ENCODE measurements around the gene SCN10A. TPM values are rescaled to one million over a fixed set of nuclear protein-coding genes. Genes with fewer than 3 reads are reported as not detected.

The SCN10A gene
- total and polyA plus RNA-seq, 9 of the 15 experiments (the other 6 are each of a cell fraction or from before 2014, with no cell fraction given): not detected

DNA sequence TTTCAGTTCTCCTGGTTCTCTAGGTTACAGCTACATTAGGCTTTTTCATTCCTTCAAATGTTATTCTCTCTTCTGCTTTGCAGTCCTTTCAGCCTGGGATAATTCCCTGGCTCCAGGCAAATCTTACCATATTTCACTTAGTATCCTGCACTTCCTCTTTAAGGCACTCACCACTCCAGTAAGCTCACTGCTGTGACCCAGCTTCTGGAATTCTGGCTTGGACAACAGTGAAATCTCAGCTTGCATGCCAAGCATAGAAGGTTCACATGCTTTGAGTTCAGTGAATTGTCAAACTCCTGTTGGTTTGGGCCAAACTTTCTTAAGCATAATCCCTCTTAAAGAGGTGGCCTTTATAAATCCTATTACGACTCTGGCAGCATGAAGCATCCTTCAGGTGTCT lies 69.4 kb downstream of the SCN10A start:
- H3K9ac ChIP-seq (ENCODE audit: insufficient read depth in 1 of 2, low read depth in 2 of 2, low read length in 2 of 2): no peak overlapping the region
- intact Hi-C loops (cut with micrococcal nuclease) (no loop called here), in situ Hi-C loops (cut with MboI) (no loop called here)
- no peak overlapping the region for H3K27ac ChIP-seq (ENCODE audit: extremely low read depth, low read depth, low read length)
- no peak overlapping the region for H3K4me2 ChIP-seq (ENCODE audit: insufficient read depth, low read length)
- H3K9me1 ChIP-seq (ENCODE audit: control insufficient read depth, insufficient read depth, low read length): no peaks in the 10 kb centered on the region
- no peaks in the 10 kb centered on the region for H3K36me3 ChIP-seq (ENCODE audit: control insufficient read depth, insufficient read depth, low read length)
- no peak for FAIRE-seq
- no peak overlapping the region for H2AFZ ChIP-seq (ENCODE audit: low read depth, low read length)
- ChIA-PET CTCF (ENCODE audit: low intra/inter-chr PET ratio) (no interaction called here), POLR2A (interaction anchor here (0.6 kb wide), 1 partner anchor 15 kb away, joined by 4 read pairs; no protein-coding TSS in a partner anchor)
- no peak for DNase-seq (ENCODE audit: extremely low read depth in 1 of 4, low spot score in 3 of 4)
- no TSS peak for BruUV-seq (replicated peaks)
- WGBS (ENCODE audit: insufficient coverage, low coverage, missing lambda C conversion rate): 0% methylated on average over 1 of the region's 1 CpG
- H3K9me3 ChIP-seq (replicated peaks; ENCODE audit: control insufficient read depth, insufficient read depth, low read depth, low read length): no peaks in the 10 kb centered on the region
- H3K4me3 ChIP-seq: no peak overlapping the region
- ATAC-seq: no peak
- no peaks in the 10 kb centered on the region for H3K79me2 ChIP-seq (ENCODE audit: control insufficient read depth, insufficient read depth, low read length)
- H3K4me1 ChIP-seq (replicated peaks in 1 of 2; ENCODE audit: control insufficient read depth in 2 of 2, insufficient read depth in 2 of 2, low read length in 2 of 2): no peaks in the 10 kb centered on the region
- H4K20me1 ChIP-seq (replicated peaks; ENCODE audit: control insufficient read depth, insufficient read depth, low read length): no peaks in the 10 kb centered on the region
- TF ChIP-seq SPI1 (IDR thresholded peaks at IDR 0.05; ENCODE audit: borderline replicate concordance, low read depth, low read length): peak; percentile 59; the same call in 1 of the 2 replicates
- no peak for TF ChIP-seq RAD51 (IDR thresholded peaks at IDR 0.05; ENCODE audit: borderline replicate concordance, low read depth)
- peaks cover 2 to 4% of the 10 kb centered on the region in 2 experiments; a peak in 3 of 5 replicates for H3K27me3 ChIP-seq (ENCODE audit: control insufficient read depth in 2 of 2, insufficient read depth in 2 of 2, low read length in 2 of 2)

DNA sequence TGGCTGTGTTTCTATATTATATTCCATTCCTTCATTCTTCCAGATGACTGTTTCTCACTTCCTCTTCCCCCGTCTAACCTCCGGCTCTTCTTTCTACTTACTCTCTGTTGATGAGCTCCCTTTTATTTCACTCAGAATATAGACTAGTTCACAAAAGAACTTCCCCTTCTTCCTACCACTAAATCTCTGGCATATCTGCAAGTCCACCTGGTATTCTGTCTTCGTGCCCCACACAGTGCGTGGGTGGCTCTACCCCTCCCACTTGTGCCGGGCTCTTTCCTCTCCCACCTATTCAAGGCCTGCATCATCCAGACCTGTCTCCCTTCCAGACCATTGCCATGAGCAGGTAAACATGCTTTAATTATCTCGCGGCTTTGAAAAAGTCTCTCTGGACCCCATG lies 73.0 kb downstream of the SCN10A start:
- POLR2A ChIA-PET: interaction anchor here (0.9 to 1.4 kb wide), 2 partner anchors 17 to 28 kb away, joined by 3 read pairs; no protein-coding TSS in a partner anchor
- WGBS (ENCODE audit: insufficient coverage, low coverage, missing lambda C conversion rate): 6% methylated on average over 7 of the region's 7 CpGs
- no peaks in the 10 kb centered on the region for H3K79me2 ChIP-seq (ENCODE audit: control insufficient read depth, insufficient read depth, low read length)
- ATAC-seq (no peak), DNase-seq (ENCODE audit: extremely low read depth in 1 of 4, low spot score in 3 of 4) (no peak), FAIRE-seq (no peak)
- H3K27me3 ChIP-seq (ENCODE audit: control insufficient read depth in 2 of 2, insufficient read depth in 2 of 2, low read length in 2 of 2): peaks cover 2 to 8% of the 10 kb centered on the region in 2 experiments; a peak in 4 of 5 replicates
- TF ChIP-seq TEAD4 (IDR thresholded peaks at IDR 0.05; ENCODE audit: low read length) (peak; percentile 47; the same call in 1 of the 2 replicates), TEAD4 (CRISPR knock-in tag; IDR thresholded peaks at IDR 0.05; ENCODE audit: borderline replicate concordance) (no peak), PTTG1 (tag; IDR thresholded peaks at IDR 0.05; ENCODE audit: low read depth) (no peak), EGR1 (conservative IDR thresholded peaks at IDR 0.05) (peak; percentile 80)
- H3K27ac ChIP-seq (ENCODE audit: extremely low read depth, low read depth, low read length): no peak overlapping the region
- H3K4me1 ChIP-seq (replicated peaks in 1 of 2; ENCODE audit: control insufficient read depth in 2 of 2, insufficient read depth in 2 of 2, low read length in 2 of 2): peaks cover 4 to 11% of the 10 kb centered on the region in 2 experiments; a peak in 3 of 5 replicates
- no peaks in the 10 kb centered on the region for H3K9me1 ChIP-seq (ENCODE audit: control insufficient read depth, insufficient read depth, low read length)
- peaks cover 3% of the 10 kb centered on the region; the same call in 1 of the 2 replicates for H4K20me1 ChIP-seq (replicated peaks; ENCODE audit: control insufficient read depth, insufficient read depth, low read length)
- BruUV-seq (replicated peaks): no TSS peak
- no peak overlapping the region for H3K9ac ChIP-seq (ENCODE audit: insufficient read depth in 1 of 2, low read depth in 2 of 2, low read length in 2 of 2)
- no peak overlapping the region for H2AFZ ChIP-seq (ENCODE audit: low read depth, low read length)
- no peak overlapping the region for H3K4me2 ChIP-seq (ENCODE audit: insufficient read depth, low read length)
- intact Hi-C loops (cut with micrococcal nuclease) (no loop called here), in situ Hi-C loops (cut with MboI) (no loop called here)
- CTCF ChIA-PET (ENCODE audit: low intra/inter-chr PET ratio): no interaction called here
- no peak overlapping the region for H3K4me3 ChIP-seq
- H3K9me3 ChIP-seq (replicated peaks; ENCODE audit: control insufficient read depth, insufficient read depth, low read depth, low read length): no peaks in the 10 kb centered on the region
- no peaks in the 10 kb centered on the region for H3K36me3 ChIP-seq (ENCODE audit: control insufficient read depth, insufficient read depth, low read length)
